ELF-1 (cell line): ENCODE data around the gene FOXM1.

Experiments used
- DNase-seq: peaks from one replicate; pipeline ENCODE4 v3.0.0-alpha.2; 2016; ENCODE audit warnings: low read depth, low spot score

Gene FOXM1, protein sequence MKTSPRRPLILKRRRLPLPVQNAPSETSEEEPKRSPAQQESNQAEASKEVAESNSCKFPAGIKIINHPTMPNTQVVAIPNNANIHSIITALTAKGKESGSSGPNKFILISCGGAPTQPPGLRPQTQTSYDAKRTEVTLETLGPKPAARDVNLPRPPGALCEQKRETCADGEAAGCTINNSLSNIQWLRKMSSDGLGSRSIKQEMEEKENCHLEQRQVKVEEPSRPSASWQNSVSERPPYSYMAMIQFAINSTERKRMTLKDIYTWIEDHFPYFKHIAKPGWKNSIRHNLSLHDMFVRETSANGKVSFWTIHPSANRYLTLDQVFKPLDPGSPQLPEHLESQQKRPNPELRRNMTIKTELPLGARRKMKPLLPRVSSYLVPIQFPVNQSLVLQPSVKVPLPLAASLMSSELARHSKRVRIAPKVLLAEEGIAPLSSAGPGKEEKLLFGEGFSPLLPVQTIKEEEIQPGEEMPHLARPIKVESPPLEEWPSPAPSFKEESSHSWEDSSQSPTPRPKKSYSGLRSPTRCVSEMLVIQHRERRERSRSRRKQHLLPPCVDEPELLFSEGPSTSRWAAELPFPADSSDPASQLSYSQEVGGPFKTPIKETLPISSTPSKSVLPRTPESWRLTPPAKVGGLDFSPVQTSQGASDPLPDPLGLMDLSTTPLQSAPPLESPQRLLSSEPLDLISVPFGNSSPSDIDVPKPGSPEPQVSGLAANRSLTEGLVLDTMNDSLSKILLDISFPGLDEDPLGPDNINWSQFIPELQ

DNA sequence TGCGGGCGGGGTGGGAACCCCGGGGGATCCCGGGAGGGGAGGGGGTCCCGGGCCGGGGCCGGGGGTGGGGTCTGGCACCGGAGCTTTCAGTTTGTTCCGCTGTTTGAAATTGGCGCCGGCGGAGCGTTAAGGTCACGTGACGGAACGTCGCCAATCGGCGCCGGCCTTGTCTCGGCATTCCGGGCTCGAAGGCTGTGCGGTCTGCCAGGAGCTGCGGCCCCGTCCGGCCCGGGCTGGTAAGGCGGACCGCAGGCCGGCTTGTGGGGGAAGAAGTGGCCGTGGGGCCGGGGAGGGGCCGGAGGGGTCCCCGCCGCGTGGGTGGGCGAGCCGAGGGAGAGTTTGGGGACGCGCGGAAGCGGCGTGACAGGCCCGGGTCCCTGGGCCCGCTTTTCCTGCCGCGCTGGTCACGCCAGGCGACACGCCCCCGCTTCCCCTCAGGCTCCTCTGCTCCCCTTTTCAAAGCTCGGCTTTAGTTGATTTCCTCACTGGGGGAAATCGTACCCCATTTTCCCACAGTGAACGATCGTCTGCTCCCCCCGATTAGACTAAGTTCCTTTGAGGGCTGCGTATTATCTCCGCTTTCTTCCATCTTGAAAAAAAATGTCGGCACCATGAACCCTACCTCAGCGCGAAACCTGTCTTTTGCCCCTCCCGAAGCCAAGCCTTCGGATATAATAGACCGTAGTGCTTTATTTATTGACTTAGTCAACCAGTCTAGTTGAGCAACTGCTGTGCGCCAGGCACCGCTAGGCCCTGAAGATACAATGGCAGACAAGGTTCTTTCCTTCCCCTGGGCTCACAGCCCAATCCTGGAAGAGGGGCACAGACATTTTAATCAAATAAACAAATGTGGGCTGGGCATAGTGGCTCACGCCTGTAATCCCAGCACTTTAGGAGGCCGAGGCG is at the start of gene FOXM1, which contains the start of gene RHNO1:
Gene FOXM1, minus strand, starts transcription at position 128 of the 906 bp plus-strand sequence. CDS start 2,696 bp downstream, outside the sequence.
Gene RHNO1, plus strand, starts transcription at position 177 of the 906 bp plus-strand sequence. CDS start 8,144 bp downstream, outside the sequence.
- peak; percentile 93 for DNase-seq

DNA sequence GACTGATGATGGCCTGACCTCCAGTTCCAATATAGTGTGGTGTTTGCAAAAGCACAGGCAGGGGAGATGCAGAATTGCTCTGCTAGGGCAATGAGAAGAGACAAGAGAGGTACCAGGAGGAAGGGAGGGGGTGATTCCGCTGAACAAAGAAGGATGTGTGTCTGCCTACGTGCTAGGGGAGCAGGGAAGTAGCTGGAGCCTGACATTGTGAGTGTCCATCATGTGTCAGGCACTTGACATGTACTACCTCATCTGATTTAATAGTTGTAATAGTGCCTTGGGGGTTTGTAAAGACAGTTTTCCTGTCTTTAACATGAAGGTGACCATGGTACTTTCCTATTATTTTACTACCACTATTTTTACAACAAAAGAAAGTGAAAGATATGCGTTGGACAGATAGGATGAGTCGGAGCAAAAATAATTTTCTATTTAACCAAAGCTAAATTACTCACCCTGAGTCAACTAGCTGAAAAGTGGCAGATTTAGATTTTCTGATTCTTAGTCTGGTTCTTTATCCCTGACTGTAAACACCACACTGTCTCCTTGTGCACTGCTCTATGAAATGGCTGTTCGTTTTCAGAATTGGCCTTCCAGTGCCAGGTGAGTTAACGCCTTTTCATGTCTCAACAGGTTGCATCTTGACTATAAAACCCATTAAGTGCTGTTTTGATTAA is 48.5 kb upstream of the FOXM1 start:
- DNase-seq = no peak

GRCh38 chr12:2924019-2924418 is 47.0 kb upstream of the FOXM1 start:
- DNase-seq = no peak

GRCh38 chr12:2923057-2923456 is 46.1 kb upstream of the FOXM1 start:
- no peak for DNase-seq

DNA sequence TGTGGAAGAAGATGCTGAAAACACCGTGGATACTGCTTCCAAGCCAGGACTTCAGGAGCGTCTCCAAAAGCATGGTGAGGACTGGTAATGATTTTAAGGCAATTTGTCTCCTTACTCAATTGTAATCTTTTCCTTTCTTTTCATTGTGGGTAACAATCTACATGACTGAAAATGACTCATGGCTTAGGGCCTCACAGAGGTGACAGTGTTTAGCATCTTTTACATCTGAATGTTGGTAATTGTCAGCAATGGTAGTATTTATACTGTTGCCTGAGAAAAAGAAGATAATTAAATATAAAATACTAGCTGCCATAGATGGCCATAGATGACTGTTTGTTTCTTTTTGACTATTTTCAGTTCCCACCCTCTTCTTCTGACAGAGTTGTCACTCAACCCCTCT is 45.4 kb upstream of the FOXM1 start:
- no peak for DNase-seq

DNA sequence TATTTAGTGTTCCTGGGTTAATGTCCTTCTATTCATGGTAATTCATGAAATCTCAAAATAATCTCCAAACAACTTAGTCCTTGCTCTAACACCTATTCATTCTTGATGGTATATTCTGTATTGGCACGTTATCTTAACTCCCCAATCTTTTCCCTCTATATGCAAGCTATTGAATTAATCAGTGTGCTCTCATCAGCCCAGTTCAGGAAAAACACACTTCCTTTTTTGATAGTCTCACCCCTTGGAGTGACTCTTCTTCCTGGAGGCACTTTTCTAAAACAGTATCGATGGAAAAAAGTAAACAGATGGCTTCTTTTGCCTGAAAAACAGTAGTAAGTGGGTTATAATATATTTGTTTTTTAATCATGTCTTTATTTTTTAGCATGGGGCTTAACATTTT is 42.3 kb upstream of the FOXM1 start:
- no peak for DNase-seq

DNA sequence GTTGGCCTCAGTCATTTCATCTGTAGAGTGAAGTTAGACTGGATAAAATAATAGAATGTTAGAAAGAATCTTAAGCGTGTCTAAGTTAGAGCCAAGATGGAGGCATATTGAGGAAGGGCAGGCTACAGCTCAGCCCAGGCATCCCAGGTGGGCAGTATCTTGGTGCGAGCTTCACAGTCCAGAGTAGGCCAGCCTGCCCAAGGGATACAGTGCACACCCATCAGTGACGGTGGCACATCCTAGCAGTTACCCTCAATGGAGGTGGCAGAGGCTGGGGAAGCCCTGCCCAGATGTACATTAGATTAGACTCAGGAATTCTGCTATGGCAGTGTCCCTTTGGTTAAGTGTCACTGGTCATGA is 35.2 kb upstream of the FOXM1 start:
- DNase-seq = no peak

DNA sequence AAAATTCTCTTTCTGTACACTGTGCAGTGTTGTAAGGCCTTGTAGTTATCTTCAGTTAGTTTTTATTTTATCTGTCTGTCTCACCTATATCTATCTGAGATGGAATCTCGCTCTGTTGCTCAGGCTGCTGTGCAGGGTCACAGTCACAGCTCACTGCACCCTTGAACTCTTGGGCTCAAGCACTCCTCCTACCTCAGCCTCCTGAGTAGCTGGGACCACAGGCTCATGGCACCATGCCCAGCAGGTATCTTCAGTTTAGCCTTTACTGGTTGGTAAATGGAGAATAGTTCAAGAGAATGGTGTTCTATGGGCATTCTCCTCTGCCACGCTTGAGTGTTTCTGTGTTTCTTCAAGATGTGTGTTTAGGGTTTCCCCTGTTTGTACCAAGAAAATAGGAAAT is 27.3 kb upstream of the FOXM1 start:
- no peak for DNase-seq

DNA sequence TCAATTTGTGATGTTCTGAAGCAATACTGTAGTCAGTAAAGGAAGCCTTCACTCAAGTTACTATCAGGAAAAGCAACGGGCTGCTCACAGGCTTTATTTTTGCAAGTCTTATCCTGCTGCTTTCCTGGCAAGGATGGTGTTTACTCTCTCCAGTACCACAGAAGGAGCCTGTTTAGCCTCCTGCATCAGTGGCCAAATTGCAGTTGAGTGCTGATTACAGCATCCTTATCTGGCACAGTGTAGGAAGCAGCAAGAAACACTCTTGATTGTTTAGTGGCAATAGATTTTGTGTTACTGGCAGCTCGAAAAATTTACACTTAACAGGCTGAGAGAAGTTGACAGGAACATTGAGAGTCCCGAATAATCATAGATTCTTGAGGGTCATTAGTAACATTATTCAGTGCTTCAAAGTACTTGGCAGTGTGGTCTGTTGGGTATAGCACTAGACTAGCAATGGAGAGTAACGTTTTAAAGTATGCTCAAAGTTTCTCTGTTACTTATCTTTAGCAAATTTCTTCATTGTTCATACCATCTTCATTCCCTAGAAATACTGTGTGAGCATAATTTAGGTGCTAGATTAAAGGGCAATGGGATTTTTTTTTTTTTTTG is 25.4 kb upstream of the FOXM1 start:
- DNase-seq = no peak

DNA sequence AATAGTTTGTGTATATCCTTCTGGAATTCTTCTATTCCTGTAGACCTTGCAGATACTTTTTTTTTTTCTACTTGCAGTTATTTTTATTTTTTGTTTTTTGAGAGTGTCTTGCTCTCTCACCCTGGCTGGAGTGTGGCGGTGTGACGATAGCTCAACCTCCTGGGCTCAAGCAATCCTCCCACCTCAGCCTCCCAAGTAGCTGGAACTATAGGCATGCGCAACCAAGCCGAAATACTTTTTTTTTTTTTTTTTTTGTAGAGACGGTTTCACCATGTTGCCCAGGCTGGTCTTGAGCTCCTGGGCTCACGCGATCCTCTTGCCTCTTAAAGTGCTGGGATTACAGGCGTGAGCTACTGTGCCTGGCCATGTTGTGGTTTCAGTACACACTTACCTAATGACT is 23.7 kb upstream of the FOXM1 start:
- no peak for DNase-seq

DNA sequence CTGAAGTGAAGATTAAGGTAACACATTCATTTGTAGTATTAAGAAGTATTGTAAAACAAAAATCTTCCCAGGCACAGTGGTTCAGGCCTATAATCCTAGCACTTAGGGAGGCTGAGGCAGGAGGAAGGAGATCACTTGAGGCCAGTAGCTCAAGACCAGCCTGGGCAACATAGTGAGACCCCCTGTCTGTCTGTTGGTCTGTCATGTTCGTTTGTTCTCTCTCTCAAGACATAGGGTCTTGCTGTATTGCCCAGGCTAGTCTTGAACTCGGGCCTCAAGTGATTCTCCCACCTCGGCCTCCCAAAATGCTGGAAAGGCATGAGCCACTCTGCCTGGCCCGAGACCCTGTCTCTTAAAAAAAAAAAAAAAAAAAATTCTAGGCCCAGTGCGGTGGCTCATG is 20.4 kb upstream of the FOXM1 start:
- no peak for DNase-seq

DNA sequence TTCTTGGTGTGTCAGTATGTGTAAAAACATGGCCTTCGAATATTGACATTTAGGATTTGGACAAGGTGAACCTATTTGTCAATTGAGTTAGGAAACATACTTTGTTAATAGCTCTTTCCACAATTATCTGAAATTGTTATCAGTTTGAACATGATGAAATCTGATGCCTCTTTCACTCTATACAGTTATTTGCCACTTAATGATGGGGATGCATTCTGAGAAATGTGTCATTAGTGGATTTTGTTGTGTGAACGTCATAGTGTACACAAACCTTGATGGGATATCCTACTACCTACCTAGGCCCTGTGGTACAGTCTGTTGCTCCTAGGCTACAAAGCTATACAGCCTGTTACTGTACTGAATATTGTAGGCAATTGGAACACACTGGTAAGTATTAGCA is 18.5 kb upstream of the FOXM1 start:
- no peak for DNase-seq

DNA sequence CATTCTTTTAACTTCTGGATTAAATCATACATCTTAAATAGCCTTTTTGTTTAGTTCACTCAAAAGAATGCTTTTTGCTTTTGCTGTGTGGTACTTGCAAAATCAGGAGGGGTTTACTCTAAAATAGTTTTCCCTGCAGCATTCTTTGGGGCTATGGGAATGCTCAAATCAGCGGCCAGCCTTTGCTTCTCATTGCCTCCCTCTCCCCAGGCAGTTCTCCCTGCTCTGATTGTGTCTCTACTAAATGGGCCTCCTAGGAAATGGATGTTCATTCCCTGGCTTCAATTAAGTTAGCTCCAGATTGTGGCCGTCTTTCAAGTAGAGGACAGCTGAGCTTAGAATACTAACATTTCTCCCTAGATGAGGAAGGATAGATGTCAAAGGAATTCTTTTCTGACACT is 18.1 kb upstream of the FOXM1 start:
- DNase-seq = no peak

DNA sequence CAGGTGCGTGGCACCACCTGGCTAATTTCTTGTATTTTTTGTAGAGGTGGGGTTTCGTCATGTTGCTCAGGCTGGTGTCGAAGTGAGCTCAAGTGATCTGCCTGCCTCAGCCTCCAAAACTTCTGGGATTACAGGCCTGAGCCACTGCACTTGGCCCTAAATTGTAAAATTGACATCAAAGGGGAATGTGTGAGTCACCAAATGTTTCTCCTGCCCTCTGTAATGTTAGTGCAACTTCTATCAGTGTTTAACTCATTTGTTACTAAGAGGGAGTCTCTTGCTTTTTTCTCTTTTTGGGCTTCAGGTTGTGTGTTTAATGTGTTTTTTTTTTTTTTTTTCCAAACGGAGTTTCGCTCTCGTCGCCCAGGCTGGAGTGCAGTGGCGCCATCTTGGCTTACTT is 16.0 kb upstream of the FOXM1 start:
- DNase-seq = peak; percentile 19

- DNase-seq = no peak
These were observed 15.3 kb upstream of the FOXM1 start for GRCh38 chr12:2892246-2892645.

- DNase-seq = peak; percentile 62
These were observed 14.5 kb upstream of the FOXM1 start for GRCh38 chr12:2891240-2892053.

DNA sequence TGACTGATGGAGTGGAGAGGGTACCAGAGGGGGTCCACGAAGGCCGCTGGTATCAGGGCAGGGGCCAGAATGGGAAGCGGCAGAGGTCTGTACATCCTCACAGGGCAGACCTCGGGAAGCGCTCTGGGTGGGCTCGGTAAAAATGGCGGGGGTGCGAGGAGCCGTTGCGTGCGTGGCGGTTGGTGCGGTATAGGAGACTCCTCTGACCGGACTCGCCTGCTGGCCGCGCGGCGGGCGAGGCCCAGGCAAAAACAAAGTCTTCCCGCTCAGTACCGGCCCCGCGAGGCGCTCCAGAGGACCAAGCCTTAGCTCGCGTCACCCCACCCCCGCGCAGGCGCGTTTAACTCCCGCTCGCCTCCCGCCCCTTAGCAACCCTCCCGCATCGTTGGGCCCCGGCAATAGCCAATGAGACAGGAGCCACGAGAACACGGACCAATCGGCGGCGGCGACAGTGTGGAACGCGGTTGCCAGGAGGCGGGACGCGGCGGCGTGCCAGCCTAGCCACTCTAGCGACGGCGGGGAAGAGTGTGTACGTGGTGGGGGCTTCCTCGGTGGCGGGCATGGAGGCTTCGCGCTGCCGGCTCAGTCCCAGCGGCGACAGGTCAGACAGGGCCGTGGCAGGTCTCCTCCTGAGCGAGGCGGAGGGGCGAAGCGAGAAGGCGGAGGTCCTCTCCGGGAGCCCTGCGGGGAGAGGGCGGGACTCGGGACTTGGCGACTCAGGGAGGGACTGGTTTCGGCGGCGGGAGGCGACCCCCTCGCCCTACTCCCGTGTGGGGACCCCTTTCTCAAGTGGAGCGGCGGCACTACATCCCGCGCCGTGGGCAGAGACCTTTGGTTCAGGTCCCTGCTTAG is 13.6 kb upstream of the FOXM1 start, which contains the start of gene TULP3:
Gene TULP3, plus strand, starts transcription at position 504 of the 852 bp plus-strand sequence. Its CDS starts 57 bp downstream, at position 561.
- peak; percentile 98 for DNase-seq

- no peak for DNase-seq
These were observed 13.0 kb upstream of the FOXM1 start for GRCh38 chr12:2890001-2890387.
